Mesothelial cell of epicardium (in vitro differentiated cells): ENCODE results near the gene WDR20. TPM values are rescaled to one million over a fixed set of nuclear protein-coding genes. Genes with fewer than 3 reads are reported as not detected.

Source experiments
- DNase-seq, 2 experiments: peaks; one replicate each; pipeline ENCODE4 v3.0.0; 2021; ENCODE audit warnings: low spot score in 2 of 2; ENCODE audit not compliant: unreplicated experiment in 2 of 2
- H3K27ac Mint-ChIP-seq: 2 replicates; pipeline ENCODE4 v1.8.0; 2021; ENCODE audit warnings: mixed read lengths
- H3K27me3 Mint-ChIP-seq: 2 replicates; pipeline ENCODE4 v1.8.0; 2021; ENCODE audit warnings: low read depth, mixed read lengths
- H3K36me3 Mint-ChIP-seq: 2 replicates; pipeline ENCODE4 v1.8.0; 2021; ENCODE audit warnings: mixed read lengths
- H3K4me1 Mint-ChIP-seq: 2 replicates; pipeline ENCODE4 v1.8.0; 2021; ENCODE audit warnings: mixed read lengths
- H3K4me3 Mint-ChIP-seq: 2 replicates; pipeline ENCODE4 v1.8.0; 2021; ENCODE audit warnings: mild to moderate bottlenecking, moderate library complexity, mixed read lengths
- H3K9me3 Mint-ChIP-seq: 2 replicates; pipeline ENCODE4 v1.8.0; 2021; ENCODE audit warnings: mixed read lengths
- total RNA-seq: library from RNA; stranded (reverse); gene quantifications from 3 replicates; pipeline ENCODE4 v1.2.1, GENCODE V29; 2021
- TF ChIP-seq, protein P1 (sequence below): fragments of 200-600 bp; sonication (generic); IDR thresholded peaks from one replicate; pipeline ENCODE4 v1.5.0; 2021; ENCODE audit warnings: antibody characterized with exemption; ENCODE audit not compliant: unreplicated experiment

WDR20 gene
- total RNA-seq, 1 donor from 2014 or later, result 39.5 TPM

DNA sequence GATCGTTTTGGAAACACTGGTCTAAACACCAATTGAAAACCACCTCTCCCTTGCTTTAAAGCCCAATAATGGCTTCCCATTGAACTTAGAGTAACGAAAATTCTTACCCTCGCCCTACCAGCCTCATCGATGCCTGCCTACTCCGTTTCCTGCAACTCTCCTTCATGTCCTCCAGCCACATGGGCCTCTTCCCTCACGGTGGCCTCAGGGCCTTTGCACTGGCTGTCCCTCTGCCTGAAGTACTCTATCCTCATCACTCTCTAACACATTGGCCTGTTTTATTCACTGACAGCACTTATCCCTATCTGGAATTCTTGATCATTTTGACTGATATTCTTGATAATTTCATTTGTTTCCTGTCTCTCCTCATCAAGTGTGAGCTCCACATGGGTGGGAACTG, 118.4 kb downstream of the WDR20 start:
- no peak for DNase-seq
- H3K27me3 Mint-ChIP-seq, result no peaks in the 10 kb centered on the region
- no peak overlapping the region for H3K27ac Mint-ChIP-seq
- H3K4me3 Mint-ChIP-seq, result no peak overlapping the region
- no peaks in the 10 kb centered on the region for H3K9me3 Mint-ChIP-seq
- H3K4me1 Mint-ChIP-seq, result peaks cover 14% of the 10 kb centered on the region
- peaks cover 4% of the 10 kb centered on the region for H3K36me3 Mint-ChIP-seq
- TF ChIP-seq, protein P1, sequence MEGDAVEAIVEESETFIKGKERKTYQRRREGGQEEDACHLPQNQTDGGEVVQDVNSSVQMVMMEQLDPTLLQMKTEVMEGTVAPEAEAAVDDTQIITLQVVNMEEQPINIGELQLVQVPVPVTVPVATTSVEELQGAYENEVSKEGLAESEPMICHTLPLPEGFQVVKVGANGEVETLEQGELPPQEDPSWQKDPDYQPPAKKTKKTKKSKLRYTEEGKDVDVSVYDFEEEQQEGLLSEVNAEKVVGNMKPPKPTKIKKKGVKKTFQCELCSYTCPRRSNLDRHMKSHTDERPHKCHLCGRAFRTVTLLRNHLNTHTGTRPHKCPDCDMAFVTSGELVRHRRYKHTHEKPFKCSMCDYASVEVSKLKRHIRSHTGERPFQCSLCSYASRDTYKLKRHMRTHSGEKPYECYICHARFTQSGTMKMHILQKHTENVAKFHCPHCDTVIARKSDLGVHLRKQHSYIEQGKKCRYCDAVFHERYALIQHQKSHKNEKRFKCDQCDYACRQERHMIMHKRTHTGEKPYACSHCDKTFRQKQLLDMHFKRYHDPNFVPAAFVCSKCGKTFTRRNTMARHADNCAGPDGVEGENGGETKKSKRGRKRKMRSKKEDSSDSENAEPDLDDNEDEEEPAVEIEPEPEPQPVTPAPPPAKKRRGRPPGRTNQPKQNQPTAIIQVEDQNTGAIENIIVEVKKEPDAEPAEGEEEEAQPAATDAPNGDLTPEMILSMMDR, result no peak

Other genes with a start within 250 kb of the WDR20 start
- gene DYNC1H1, start 175.3 kb upstream of the WDR20 start, total RNA-seq, result 460 to 515 TPM (median 465 TPM) in 3 replicates
- 325 to 330 TPM (median 330 TPM) in 3 replicates for gene HSP90AA1, start 52.9 kb upstream of the WDR20 start, total RNA-seq
- 33.7 to 37.2 TPM (median 34.9 TPM) in 3 replicates for gene MOK, start 165.3 kb downstream of the WDR20 start, total RNA-seq
- gene ZNF839, start 179.8 kb downstream of the WDR20 start, total RNA-seq, result 17.0 to 20.1 TPM (median 19.2 TPM) in 3 replicates
- 24.3 to 28.5 TPM (median 26.8 TPM) in 3 replicates for gene CINP, start 223.0 kb downstream of the WDR20 start, total RNA-seq
- 29.8 to 35.0 TPM (median 30.0 TPM) in 3 replicates for gene TECPR2, start 223.0 kb downstream of the WDR20 start, total RNA-seq